H9 (cell line): ENCODE data around the gene PID1. TPM values are rescaled to one million over a fixed set of nuclear protein-coding genes. Genes with fewer than 3 reads are reported as not detected.

Experiments
- DNase-seq: peaks from one replicate; pipeline ENCODE4 v3.0.0-alpha.2; 2017
- H2AFZ ChIP-seq: one replicate; pipeline ENCODE4 v1.6.1; 2013; ENCODE audit warnings: mild to moderate bottlenecking, low read length, control low read depth, moderate library complexity
- H2AK5ac ChIP-seq: 2 replicates; pipeline ENCODE4 v1.6.1; 2013; ENCODE audit warnings: low read length, control low read depth, mixed read lengths; ENCODE audit not compliant: insufficient read length
- H2BK120ac ChIP-seq: one replicate; pipeline ENCODE4 v1.6.1; 2013; ENCODE audit warnings: low read depth, mild to moderate bottlenecking, low read length, control low read depth, inconsistent platforms; ENCODE audit not compliant: poor library complexity, severe bottlenecking
- H2BK12ac ChIP-seq: 2 replicates; pipeline ENCODE4 v1.6.1; 2013; ENCODE audit warnings: low read length, control low read depth, mixed read lengths, low read depth; ENCODE audit not compliant: insufficient read length
- H2BK15ac ChIP-seq: 2 replicates; pipeline ENCODE4 v1.6.1; 2013; ENCODE audit warnings: low read depth, low read length, control low read depth
- H2BK20ac ChIP-seq: one replicate; pipeline ENCODE4 v1.6.1; 2013; ENCODE audit warnings: low read depth, mild to moderate bottlenecking, low read length, control low read depth, inconsistent platforms; ENCODE audit not compliant: poor library complexity, severe bottlenecking
- H2BK5ac ChIP-seq: 2 replicates; pipeline ENCODE4 v1.6.1; 2013; ENCODE audit warnings: low read length, control low read depth, mixed read lengths; ENCODE audit not compliant: insufficient read length
- H3K14ac ChIP-seq: 2 replicates; pipeline ENCODE4 v1.6.1; 2013; ENCODE audit warnings: low read length, control low read depth; ENCODE audit not compliant: insufficient read depth
- H3K18ac ChIP-seq: 2 replicates; pipeline ENCODE4 v1.6.1; 2013; ENCODE audit warnings: low read depth, mild to moderate bottlenecking, mixed read lengths, low read length, control low read depth; ENCODE audit not compliant: insufficient read length
- H3K23ac ChIP-seq: 2 replicates; pipeline ENCODE4 v1.6.1; 2013; ENCODE audit warnings: low read length, control low read depth, mixed read lengths, low read depth; ENCODE audit not compliant: insufficient read length
- H3K23me2 ChIP-seq: 2 replicates; pipeline ENCODE4 v1.6.1; 2013; ENCODE audit warnings: low read depth, mild to moderate bottlenecking, mixed read lengths, low read length, control low read depth; ENCODE audit not compliant: insufficient read length, poor library complexity, severe bottlenecking
- H3K27ac ChIP-seq: 2 replicates; pipeline ENCODE4 v1.5.1; 2013; ENCODE audit warnings: low read length, control low read depth, mixed read lengths, low read depth; ENCODE audit not compliant: insufficient read length
- H3K27me3 ChIP-seq: 2 replicates; pipeline ENCODE4 v1.6.1; 2013; ENCODE audit warnings: low read length, control low read depth, inconsistent platforms; ENCODE audit not compliant: insufficient read depth
- H3K4ac ChIP-seq: 2 replicates; pipeline ENCODE4 v1.6.1; 2013; ENCODE audit warnings: low read depth, mild to moderate bottlenecking, control low read depth, inconsistent platforms, low read length, moderate library complexity
- H3K4me1 ChIP-seq: 2 replicates; pipeline ENCODE4 v1.6.1; 2013; ENCODE audit warnings: low read length, control low read depth, inconsistent platforms; ENCODE audit not compliant: insufficient read depth
- H3K4me2 ChIP-seq: 2 replicates; pipeline ENCODE4 v1.6.1; 2013; ENCODE audit warnings: low read length, control low read depth, mixed read lengths; ENCODE audit not compliant: insufficient read length, insufficient read depth
- H3K56ac ChIP-seq: 2 replicates; pipeline ENCODE4 v1.6.1; 2013; ENCODE audit warnings: low read depth, mild to moderate bottlenecking, mixed read lengths, low read length, control low read depth; ENCODE audit not compliant: insufficient read length
- H3K79me1 ChIP-seq: 2 replicates; pipeline ENCODE4 v1.6.1; 2013; ENCODE audit warnings: low read depth, mild to moderate bottlenecking, moderate library complexity, low read length, control low read depth, inconsistent platforms; ENCODE audit not compliant: insufficient read depth, poor library complexity, severe bottlenecking
- H3K79me2 ChIP-seq: 2 replicates; pipeline ENCODE4 v1.6.1; 2013; ENCODE audit warnings: low read length, control low read depth, inconsistent platforms; ENCODE audit not compliant: insufficient read depth
- H3K9ac ChIP-seq: 2 replicates; pipeline ENCODE4 v1.6.1; 2013; ENCODE audit warnings: low read length, control low read depth, mixed read lengths; ENCODE audit not compliant: insufficient read length; ENCODE audit errors: extremely low read depth
- H3K9me3 ChIP-seq: one replicate; pipeline ENCODE4 v1.6.1; 2013; ENCODE audit warnings: low read depth, low read length, inconsistent platforms; ENCODE audit not compliant: control insufficient read depth
- H3T11ph ChIP-seq: one replicate; pipeline ENCODE4 v1.6.1; 2013; ENCODE audit warnings: mild to moderate bottlenecking, low read length, control low read depth, inconsistent platforms
- H4K20me1 ChIP-seq: one replicate; pipeline ENCODE4 v1.6.1; 2013; ENCODE audit not compliant: control insufficient read depth, insufficient read length, insufficient read depth
- H4K5ac ChIP-seq: 2 replicates; pipeline ENCODE4 v1.6.1; 2013; ENCODE audit warnings: low read depth, mild to moderate bottlenecking, mixed read lengths, low read length, control low read depth; ENCODE audit not compliant: insufficient read length
- H4K8ac ChIP-seq: replicated peaks from 2 replicates; pipeline ENCODE4 v1.6.1; 2013; ENCODE audit warnings: low read length, control low read depth, mixed read lengths, low read depth; ENCODE audit not compliant: insufficient read length
- H4K91ac ChIP-seq: 2 replicates; pipeline ENCODE4 v1.6.1; 2013; ENCODE audit warnings: low read depth, mild to moderate bottlenecking, moderate library complexity, mixed read lengths, low read length, control low read depth; ENCODE audit not compliant: insufficient read length
- H3K27ac Mint-ChIP-seq, 3 experiments: 2 replicates in 2 of 3; 3 replicates in 1 of 3; pipeline ENCODE4 v1.8.0; 2020 to 2021; ENCODE audit warnings: mixed read lengths in 3 of 3, mild to moderate bottlenecking in 1 of 3, moderate library complexity in 1 of 3
- H3K27me3 Mint-ChIP-seq: 2 replicates; pipeline ENCODE4 v1.8.0; 2021; ENCODE audit warnings: low read depth, mild to moderate bottlenecking, moderate library complexity, mixed read lengths
- H3K36me3 Mint-ChIP-seq, 3 experiments: 2 replicates in 2 of 3; 3 replicates in 1 of 3; pipeline ENCODE4 v1.8.0; 2020 to 2021; ENCODE audit warnings: low read depth in 3 of 3, mixed read lengths in 3 of 3; ENCODE audit not compliant: insufficient read depth in 1 of 3
- H3K4me1 Mint-ChIP-seq, 2 experiments: 2 replicates each; pipeline ENCODE4 v1.8.0; 2020; ENCODE audit warnings: mixed read lengths in 2 of 2
- H3K4me3 Mint-ChIP-seq, 2 experiments: 2 replicates in 1 of 2; 3 replicates in 1 of 2; pipeline ENCODE4 v1.8.0; 2020 to 2021; ENCODE audit warnings: mild to moderate bottlenecking in 2 of 2, mixed read lengths in 2 of 2, moderate library complexity in 1 of 2
- H3K9me3 Mint-ChIP-seq, 2 experiments: 2 replicates in 1 of 2; 3 replicates in 1 of 2; pipeline ENCODE4 v1.8.0; 2020; ENCODE audit warnings: mild to moderate bottlenecking in 2 of 2, mixed read lengths in 2 of 2, moderate library complexity in 1 of 2
- WGBS: extraction: QIAGEN DNeasy Blood & Tissue Kit; methylation state at CpG from one replicate; pipeline ENCODE4 v1.1.7; 2013; ENCODE audit warnings: missing lambda C conversion rate, low lambda C conversion rate, mixed read lengths; ENCODE audit not compliant: insufficient read length; ENCODE audit errors: extremely low coverage; 5-methylcytosine and 5-hydroxymethylcytosine counted together
- total RNA-seq: library from RNA; stranded (reverse); gene quantifications from 2 replicates; pipeline ENCODE4 v1.2.1, GENCODE V29; 2021
- TF ChIP-seq, protein P1 (sequence below): fragments of 200-600 bp; sonication (generic); conservative IDR thresholded peaks from 3 replicates; pipeline ENCODE4 v1.8.0; 2021; ENCODE audit warnings: antibody characterized with exemption, mild to moderate bottlenecking

Gene PID1
- total RNA-seq, 1 experiment from 2014 or later, result 1.4 TPM

DNA sequence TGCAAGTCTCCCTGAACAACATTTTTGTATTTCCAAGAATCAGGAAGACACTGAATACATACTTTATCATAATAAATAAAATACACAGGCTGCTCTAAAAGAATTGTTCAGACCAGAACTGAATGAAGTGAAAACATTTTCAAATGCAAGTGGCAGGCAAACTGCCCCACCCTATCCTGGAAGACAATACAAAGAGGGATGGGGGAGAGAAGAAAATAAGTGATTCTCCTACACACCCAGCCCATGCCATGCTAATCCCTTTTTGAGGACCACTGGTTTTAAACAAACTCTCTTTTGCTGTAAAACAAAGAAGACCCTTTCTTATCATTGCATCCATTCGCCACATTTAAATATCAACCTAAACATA, 95.6 kb downstream of the PID1 start:
- peaks cover 0 to 3% of the 10 kb centered on the region in 2 experiments; a peak in 1 of 5 replicates for H3K9me3 Mint-ChIP-seq
- H3K4me1 ChIP-seq, result no peaks in the 10 kb centered on the region
- no peaks in the 10 kb centered on the region for H3K27me3 ChIP-seq
- H2BK15ac ChIP-seq, result no peak overlapping the region
- no peak overlapping the region for H4K5ac ChIP-seq
- no peaks in the 10 kb centered on the region for H3K79me1 ChIP-seq
- no peak overlapping the region for H3K56ac ChIP-seq
- H3K27ac ChIP-seq, result no peak overlapping the region
- H4K91ac ChIP-seq, result no peak overlapping the region
- H3K9me3 ChIP-seq, result no peaks in the 10 kb centered on the region
- H3K4ac ChIP-seq, result no peak overlapping the region
- H2AFZ ChIP-seq, result no peak overlapping the region
- peak overlapping the region in 1 of 3 experiments; percentile 59; a peak in 1 of 7 replicates for H3K27ac Mint-ChIP-seq
- H3K36me3 Mint-ChIP-seq, result no peaks in the 10 kb centered on the region; a peak in 1 of 7 replicates
- H3K4me1 Mint-ChIP-seq, result 0 out of 4 replicates have a peak, but pooled peaks cover 0 to 6% of the 10 kb centered on the region in 2 experiments
- no peak for DNase-seq
- no peaks in the 10 kb centered on the region; the same call in 1 of the 2 replicates for H3K27me3 Mint-ChIP-seq
- no peak overlapping the region for H3K4me2 ChIP-seq
- no peak overlapping the region for H4K8ac ChIP-seq
- no peak overlapping the region for H2BK12ac ChIP-seq
- H2AK5ac ChIP-seq, result no peak overlapping the region
- no peak overlapping the region for H3T11ph ChIP-seq
- no peak overlapping the region for H3K9ac ChIP-seq
- no peaks in the 10 kb centered on the region for H3K79me2 ChIP-seq
- H3K18ac ChIP-seq, result no peak overlapping the region
- H2BK20ac ChIP-seq, result no peak overlapping the region
- no peak overlapping the region for H3K14ac ChIP-seq
- WGBS, result no CpG with 5 or more reads among the region's 1 CpG
- no peak overlapping the region for H2BK5ac ChIP-seq
- no peaks in the 10 kb centered on the region for H3K23me2 ChIP-seq
- H3K23ac ChIP-seq, result no peak overlapping the region
- H4K20me1 ChIP-seq, result no peaks in the 10 kb centered on the region
- H2BK120ac ChIP-seq, result no peak overlapping the region
- H3K4me3 Mint-ChIP-seq, result no peak overlapping the region
- TF ChIP-seq, protein P1, sequence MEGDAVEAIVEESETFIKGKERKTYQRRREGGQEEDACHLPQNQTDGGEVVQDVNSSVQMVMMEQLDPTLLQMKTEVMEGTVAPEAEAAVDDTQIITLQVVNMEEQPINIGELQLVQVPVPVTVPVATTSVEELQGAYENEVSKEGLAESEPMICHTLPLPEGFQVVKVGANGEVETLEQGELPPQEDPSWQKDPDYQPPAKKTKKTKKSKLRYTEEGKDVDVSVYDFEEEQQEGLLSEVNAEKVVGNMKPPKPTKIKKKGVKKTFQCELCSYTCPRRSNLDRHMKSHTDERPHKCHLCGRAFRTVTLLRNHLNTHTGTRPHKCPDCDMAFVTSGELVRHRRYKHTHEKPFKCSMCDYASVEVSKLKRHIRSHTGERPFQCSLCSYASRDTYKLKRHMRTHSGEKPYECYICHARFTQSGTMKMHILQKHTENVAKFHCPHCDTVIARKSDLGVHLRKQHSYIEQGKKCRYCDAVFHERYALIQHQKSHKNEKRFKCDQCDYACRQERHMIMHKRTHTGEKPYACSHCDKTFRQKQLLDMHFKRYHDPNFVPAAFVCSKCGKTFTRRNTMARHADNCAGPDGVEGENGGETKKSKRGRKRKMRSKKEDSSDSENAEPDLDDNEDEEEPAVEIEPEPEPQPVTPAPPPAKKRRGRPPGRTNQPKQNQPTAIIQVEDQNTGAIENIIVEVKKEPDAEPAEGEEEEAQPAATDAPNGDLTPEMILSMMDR, result no peak
